HG02870 (cell line): ENCODE data around the gene ADARB2.

Experiments used
- ATAC-seq: cut with Tn5 transposase; IDR thresholded peaks from one replicate; pipeline ENCODE4 v1.9.1; 2021; ENCODE audit warnings: mild to moderate bottlenecking, moderate library complexity; ENCODE audit not compliant: unreplicated experiment

Gene ADARB2

GRCh38 chr10:1573981-1574380 lies 163.3 kb downstream of the ADARB2 start:
- no peak for ATAC-seq

- ATAC-seq, result no peak
Observed at GRCh38 chr10:1573334-1573969, 163.9 kb downstream of the ADARB2 start.

- ATAC-seq, result no peak
Observed at GRCh38 chr10:1572519-1573333, 164.6 kb downstream of the ADARB2 start.

GRCh38 chr10:1571587-1572237 lies 165.6 kb downstream of the ADARB2 start:
- ATAC-seq, result no peak

GRCh38 chr10:1570416-1571051 lies 166.8 kb downstream of the ADARB2 start:
- no peak for ATAC-seq

GRCh38 chr10:1569208-1569607 lies 168.1 kb downstream of the ADARB2 start:
- ATAC-seq, result no peak

GRCh38 chr10:1567742-1568495 lies 169.4 kb downstream of the ADARB2 start:
- ATAC-seq, result no peak

- ATAC-seq, result no peak
Observed at GRCh38 chr10:1567152-1567551, 170.2 kb downstream of the ADARB2 start.

- no peak for ATAC-seq
Observed at GRCh38 chr10:1564791-1565190, 172.5 kb downstream of the ADARB2 start.

GRCh38 chr10:1563028-1563427 lies 174.3 kb downstream of the ADARB2 start:
- no peak for ATAC-seq

GRCh38 chr10:1561731-1562337 lies 175.5 kb downstream of the ADARB2 start:
- ATAC-seq, result no peak

GRCh38 chr10:1560535-1561192 lies 176.7 kb downstream of the ADARB2 start:
- no peak for ATAC-seq

- no peak for ATAC-seq
Observed at GRCh38 chr10:1559761-1560160, 177.6 kb downstream of the ADARB2 start.

GRCh38 chr10:1559311-1559710 lies 178.0 kb downstream of the ADARB2 start:
- ATAC-seq, result no peak

GRCh38 chr10:1558906-1559305 lies 178.4 kb downstream of the ADARB2 start:
- no peak for ATAC-seq

- no peak for ATAC-seq
Observed at GRCh38 chr10:1557081-1557480, 180.2 kb downstream of the ADARB2 start.

GRCh38 chr10:1556496-1556895 lies 180.8 kb downstream of the ADARB2 start:
- no peak for ATAC-seq

- no peak for ATAC-seq
Observed at GRCh38 chr10:1553951-1554350, 183.4 kb downstream of the ADARB2 start.

GRCh38 chr10:1552881-1553670 lies 184.2 kb downstream of the ADARB2 start:
- no peak for ATAC-seq
